ENCODE data around the gene SLC25A38.

DNA sequence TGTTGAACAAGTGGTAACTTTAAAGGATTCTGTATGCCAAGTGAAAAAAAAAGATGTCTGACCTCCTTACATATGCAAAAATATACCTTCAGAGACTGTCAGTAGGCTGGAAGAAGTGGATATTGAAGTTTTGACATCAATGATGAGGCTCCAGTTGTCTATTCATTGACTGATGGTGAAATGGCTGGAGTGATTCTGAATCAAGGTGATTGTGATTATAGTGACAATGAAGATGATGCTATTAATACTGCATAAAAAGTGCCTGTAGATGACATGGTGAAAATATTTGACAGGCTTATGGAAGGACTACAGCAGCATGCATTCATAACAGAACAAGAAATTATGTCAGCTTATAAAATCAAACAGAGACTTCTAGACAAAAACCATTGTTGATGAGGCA lies 49.6 kb upstream of the SLC25A38 start:
- TF ChIP-seq YY1 (IDR thresholded peaks at IDR 0.05; ENCODE audit: insufficient read depth, insufficient read length) (no peak), ZNF274 (IDR thresholded peaks at IDR 0.05; ENCODE audit: low read depth, low read length) (no peak)
